Measurements from ENCODE around the gene LARP4B. TPM values are rescaled to one million over a fixed set of nuclear protein-coding genes. Genes with fewer than 3 reads are reported as not detected.
"Not testable (repeated sequence)": the region's sequence is repeated elsewhere in the genome, so short reads cannot be mapped to it uniquely, and the experiment has no call there.

LARP4B gene
- total RNA-seq, 1 donor from 2014 or later, result 59.0 TPM

DNA sequence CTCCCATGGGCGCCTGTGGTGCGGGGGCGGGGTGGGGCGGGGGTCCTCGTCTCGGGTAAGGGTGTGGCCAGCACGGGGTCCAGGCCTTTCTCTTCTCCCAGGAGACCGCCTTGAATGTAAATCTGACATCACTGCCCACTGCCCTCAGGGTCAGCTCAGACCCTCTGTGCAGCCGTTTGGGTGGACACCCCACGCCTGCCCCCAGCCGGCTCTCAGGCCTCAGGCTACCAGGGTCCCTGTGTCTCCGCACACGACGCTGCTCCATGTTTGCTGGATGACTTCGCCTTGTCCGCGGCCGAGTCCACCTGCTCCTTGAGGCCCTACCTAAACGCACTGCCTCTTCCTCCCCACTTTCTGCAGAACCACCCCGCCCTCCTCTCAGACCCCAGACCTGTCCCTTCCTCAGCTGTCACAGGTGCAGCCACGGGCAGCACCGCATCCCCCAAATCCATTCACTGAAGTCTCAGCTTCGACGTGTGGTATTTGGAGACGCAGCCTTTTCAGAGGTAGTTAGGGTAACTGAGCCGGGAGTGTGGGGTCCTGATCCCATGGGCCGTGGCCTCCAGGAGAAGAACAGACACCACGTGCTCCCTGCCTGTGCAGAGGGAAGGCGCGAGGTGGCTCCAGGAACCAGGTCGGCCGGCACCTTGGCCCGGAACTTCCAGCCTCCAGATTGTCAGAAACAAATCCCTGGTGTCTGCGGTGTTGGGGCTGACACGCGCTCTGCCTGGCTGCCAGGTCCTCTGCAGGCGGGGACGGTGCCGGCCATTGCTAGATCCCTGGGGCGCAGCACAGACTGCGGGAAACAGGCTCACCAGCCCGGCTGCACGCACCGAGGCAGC, 144.7 kb downstream of the LARP4B start:
- DNase-seq, result no peak

DNA sequence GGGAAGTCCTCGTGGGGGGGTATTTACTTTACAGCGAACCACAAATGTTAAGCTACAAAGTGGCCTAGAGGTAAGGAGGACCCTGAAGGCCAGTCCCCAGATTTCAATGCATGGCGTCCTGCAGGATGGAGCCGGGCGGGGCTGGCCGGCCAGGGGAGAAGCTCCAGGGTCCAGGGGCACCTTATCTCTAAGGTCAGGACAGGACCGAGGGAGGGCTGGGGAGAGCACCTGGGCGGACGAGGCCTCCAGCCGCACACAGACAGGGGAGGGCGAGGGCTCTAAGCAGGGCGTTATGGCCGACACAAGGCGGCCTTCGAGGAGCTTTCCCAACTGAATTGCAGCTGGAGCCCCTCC, 145.7 kb downstream of the LARP4B start:
- no peak for DNase-seq

DNA sequence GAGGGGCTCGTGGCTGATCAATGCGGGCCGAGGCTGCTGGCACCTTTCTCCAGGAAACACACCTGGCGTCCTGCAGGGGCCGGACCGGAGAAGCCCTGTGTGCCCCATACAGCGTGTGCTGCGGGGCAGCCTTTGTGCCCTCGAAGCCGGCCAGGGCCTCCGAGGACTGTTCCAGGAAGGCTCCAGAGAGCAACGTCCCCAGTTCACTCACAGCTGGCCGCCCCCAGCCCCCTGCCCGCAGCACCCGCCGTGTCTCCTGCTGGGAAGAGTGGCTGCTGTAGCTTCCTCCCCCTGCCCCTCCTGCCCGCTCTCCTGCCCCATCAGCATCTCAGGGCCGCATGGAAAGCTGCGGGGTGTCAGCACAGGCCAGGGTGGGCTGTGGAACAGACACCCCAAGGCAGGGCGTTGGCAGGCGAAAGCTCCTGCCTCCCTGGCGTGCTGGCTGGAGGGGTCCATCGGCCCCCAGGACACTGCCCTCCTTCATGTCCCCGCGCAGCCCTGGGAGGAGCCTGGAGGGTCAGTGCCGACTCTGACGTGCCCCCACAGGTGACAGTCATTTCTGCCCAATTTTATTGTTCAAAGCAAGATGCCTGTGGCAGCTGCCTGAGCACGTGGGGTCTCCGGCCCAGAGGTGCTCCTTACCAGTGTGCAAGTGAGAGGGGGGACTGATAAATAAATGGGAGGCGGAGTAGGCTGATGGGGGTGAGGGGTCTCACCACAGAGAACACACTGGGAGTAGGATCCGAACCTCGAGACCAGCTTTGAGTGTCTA, 146.2 kb downstream of the LARP4B start:
- no peak for DNase-seq

DNA sequence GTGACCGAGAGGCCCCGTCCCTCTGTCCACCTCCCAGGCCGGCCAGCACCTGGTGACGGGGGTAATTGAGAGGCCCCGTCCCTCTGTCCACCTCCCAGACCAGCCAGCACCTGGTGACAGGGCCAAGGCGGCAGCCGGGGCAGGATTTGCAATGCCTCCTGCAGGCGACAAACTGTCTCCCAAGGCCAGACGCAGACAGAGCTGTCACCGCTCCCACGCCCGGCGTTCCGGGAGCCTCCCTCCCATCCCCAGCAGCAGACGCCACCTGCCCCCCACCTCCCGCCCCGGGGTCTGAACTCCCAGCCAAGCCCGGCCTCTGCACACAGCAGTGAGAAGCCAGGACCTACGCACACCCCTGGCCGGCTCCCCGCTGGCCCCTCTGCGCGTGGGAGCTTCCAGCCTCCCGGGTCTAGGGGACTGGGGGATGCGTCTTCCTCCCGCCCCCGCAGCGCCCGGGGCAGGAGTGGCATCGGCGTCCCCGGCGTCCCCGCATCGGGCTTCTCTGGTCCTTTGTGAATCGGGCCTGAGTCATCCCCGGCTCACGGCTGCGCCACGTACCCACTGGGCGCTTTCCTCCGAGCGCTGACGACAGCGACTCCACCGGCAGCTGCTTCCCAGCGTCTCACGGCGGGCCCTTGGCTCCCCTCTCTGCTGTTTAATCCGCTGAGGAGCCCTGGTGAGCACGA, 147.0 kb downstream of the LARP4B start:
- peak; percentile 81 for DNase-seq

DNA sequence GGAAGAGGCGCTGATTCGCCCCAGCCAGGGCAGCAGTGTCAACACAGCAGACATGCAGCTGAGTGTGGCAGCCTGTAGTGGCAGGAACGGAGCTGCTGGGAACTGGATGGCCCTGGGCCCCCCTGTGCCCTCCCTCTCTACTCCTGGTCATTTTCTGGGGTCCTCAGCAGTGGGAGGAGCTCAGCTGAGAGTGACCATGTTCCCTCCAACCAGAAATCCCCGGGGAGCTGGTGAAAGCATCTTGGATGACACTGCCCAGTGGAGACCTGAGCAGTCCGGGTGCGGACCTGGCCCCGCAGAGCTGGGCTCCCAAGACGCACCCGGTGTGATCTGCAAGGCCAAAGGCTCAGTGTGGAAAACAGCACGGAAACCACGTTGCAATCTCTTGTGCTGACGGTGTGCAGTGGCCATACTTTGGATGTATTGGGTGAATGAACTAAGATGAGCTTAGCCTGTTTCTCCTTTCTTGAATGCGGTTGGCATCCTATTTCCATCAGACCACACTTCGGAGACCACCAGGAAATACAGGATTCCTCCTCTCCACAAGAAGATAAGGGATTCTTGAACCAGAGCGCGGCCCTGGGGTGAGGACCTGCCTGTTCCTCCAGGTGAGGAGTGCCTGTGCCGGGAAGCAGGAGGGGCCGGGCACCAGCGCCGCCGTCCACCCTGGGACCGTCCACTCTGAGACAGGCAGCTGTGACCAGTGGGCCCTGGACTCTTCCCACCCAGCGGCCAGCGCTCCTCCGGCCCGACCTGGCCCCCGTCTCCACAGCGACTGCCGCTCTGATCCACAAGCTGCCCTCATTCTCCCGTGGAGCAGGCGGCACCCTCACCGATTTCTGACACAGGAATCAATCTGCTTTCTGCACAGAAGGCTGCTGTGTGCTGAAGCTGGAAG, 148.5 kb downstream of the LARP4B start:
- no peak for DNase-seq

DNA sequence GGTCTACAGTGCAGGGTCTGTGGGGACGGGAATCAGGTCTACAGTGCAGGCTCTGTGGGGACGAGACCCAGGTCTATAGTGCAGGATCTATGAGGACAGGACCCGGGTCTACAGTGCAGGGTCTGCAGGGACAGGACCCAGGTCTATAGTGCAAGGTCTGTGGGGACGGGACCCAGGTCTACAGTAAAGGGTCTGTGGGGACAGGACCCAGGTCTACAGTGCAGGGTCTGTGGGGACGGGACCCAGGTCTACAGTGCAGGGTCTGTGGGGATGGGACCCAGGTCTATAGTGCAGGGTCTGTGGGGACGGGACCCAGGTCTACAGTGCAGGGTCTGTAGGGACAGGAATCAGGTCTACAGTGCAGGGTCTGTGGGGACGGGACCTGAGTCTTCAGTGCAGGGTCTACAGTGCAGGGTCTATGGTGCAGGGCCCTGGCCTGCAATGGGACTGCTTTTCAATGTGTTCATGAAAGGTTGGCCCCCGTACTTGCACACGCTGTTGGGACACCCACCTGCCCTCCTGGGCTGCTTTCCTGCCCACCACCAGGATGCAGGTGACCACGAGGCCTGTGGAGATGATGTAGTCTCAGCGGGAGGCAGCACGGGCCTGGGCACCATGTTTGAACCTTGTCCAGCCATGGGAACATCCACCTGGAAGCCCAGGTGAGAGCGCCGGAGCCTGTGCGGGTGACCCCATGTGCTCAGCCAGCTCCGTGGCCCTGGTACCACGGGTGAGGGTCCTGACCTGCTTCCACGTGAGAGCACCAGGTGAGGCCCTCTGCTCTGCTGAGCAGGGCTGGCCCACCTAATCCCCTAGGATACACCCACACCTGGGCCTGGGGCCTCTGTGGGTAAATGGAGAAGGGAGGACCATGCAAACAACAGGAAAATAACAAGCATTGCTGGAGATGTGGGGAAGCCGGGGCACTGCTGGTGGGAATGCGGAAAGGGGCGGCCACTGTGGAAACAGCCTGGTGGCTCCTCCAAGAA, 150.7 kb downstream of the LARP4B start:
- DNase-seq, result no peak

DNA sequence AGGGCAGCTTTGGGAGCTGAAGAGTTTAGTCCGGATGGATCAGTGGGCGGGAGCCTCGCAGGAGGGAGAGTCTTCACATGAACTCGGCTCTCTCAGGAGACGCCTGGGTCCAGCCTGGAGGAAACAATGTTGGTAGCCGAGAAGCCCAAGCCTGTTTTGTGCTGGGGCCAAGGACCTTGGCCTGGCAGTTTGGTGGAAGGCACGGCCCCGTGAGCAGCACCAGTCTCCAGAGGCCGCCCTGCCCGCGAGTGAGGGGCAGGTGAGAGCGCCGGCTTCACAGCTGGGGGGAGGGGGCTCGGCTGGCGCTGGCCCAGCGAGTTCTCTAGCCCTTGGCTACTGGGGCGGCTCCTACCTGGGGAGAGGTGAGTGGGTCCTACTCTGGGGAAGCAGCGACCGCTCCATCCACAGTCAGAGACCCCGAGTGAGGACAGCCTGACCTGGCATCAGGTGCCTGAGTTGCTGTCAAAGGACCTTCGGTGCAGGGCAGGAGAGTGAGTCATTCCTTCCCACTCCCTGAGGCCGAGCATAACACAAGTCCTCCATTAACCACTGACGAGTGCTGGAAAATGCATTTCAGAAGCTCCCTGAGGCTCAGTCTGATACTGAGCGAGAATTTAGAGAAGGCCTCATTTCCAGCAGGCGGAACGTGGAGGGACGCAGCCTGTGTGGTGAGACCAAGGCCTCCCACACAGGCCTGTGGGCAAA, 152.7 kb downstream of the LARP4B start:
- no peak for DNase-seq

DNA sequence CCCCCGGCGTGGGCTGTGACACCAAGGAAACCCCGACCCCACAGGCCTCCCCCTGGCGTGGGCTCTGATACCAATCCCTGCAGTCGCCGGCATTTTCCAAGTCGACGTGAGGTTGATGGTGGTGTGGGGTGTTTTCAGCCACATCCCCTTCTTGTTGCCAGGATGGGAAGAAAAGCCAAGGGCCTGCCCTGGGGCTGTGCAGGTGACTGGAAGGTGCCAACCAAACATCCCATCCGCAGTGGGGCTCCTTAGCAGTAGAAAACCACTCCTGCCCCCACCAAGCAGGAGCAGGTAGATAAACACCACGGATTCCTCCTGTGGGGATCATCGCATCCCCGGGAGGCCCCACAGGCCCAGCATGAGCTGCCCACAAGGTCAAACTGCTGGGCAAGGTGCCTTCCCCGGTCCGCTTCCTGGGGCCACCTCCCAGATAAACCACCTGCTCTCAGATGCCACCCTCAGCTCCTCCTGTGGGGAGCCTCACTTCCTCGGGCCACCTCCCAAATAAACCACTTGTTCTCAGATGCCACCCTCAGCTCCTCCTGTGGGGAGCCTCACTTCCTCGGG, 153.5 kb downstream of the LARP4B start:
- DNase-seq, result no peak

DNA sequence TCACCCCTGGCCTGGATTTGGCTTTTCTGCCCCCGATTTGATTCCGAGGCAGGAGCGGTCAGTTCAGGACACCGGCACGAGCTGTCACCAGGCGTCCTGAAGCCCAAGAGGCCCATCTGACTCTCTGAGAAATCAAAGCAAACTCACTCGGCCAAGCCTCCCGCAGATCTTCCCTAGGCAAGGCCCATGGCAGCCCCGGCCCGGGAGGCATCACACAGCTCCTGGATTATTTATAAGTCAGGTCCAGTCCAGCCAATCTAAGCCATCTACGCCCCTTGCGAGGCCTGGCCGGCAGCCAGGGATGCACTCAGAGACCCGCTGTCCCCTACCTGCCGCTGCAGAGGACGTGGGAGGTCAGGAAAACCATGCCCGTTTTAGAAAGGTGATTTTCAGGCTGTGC, 154.7 kb downstream of the LARP4B start:
- no peak for DNase-seq

DNA sequence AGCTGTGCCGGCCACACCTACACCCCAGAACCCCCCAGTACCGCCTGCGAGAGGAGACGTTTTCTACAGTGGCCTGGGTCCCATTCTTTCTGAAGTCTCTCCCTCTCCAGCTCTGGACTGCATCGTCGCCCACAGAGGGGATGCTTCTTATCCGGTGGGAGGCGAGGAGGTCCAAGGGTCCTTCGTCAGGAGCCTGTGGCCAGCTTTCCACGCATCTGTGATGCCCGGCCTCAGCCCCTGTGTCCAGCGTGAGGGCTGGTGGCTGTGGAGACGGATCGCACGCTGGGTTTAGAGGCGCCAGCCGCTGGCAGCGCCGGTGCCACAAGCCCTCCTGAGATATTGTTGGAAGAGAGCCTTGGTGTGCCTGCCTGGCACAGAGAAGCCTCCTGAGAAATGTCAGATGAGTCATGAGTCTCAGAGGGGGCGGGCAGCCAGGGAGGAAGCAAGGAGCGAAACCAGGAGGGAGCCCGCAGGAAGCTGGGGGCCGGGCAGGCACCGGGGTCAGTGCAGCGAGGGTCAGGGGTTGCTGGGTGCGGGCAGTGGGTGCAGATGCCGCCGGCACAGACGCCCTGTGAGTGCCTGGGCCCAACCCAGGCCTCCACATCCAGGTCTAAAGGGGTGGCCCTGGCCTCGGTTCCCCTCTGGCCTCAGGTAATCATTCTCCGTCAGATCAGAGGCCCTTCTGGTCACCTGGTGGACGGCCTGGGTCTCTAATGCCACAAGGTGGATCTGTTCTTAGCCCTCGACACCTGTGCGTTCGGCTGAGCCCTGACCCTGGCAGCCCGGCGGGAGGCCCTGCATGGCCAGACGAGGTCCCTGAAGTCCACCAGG, 156.0 kb downstream of the LARP4B start:
- DNase-seq, result no peak

DNA sequence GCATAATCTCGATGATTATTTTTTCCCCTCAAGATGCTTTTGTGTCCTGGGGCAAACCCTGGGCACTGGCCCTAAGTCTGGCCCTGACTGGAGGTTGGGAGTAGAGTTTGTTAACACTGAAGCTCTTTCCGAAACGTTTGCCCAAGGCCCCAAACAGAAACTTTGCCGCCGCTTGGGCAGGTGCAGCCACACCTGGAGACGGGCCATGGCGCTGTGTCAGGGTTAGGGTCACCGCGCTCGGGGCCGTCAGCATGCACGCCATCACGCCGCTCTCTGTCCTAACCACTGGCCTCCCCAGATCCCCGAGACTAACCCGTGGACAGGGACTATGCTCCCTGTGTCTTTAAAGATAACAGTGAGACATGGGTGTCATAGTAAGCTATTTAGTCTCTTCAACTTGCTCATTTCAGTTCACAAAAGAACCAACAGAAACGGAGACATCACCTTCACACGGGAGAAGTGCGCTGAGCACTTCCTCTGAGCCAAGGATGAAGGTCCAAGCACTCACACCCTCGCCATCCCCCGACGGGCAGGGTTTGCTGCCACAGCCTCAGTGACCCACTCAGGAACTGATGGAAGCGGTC, 156.8 kb downstream of the LARP4B start:
- no peak for DNase-seq

DNA sequence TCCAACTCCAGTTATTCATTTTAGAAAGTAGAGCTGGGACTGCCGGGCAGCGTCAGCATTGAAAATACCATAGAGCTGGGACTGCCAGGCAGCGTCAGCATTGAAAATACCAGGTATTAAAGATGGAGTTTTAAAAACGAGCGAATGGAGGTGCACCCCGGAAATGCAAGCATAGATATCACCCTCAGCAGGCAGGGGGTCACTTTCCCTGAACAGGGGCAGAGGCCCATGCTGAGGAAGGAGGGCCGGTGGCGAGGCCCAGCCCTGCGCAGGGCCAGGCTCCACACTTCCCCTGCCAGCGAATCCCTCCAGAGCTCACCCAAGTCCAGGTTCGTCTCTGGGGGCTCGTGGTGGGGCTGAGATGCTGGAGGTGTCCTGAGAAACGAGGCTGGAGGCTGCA, 157.3 kb downstream of the LARP4B start:
- no peak for DNase-seq

DNA sequence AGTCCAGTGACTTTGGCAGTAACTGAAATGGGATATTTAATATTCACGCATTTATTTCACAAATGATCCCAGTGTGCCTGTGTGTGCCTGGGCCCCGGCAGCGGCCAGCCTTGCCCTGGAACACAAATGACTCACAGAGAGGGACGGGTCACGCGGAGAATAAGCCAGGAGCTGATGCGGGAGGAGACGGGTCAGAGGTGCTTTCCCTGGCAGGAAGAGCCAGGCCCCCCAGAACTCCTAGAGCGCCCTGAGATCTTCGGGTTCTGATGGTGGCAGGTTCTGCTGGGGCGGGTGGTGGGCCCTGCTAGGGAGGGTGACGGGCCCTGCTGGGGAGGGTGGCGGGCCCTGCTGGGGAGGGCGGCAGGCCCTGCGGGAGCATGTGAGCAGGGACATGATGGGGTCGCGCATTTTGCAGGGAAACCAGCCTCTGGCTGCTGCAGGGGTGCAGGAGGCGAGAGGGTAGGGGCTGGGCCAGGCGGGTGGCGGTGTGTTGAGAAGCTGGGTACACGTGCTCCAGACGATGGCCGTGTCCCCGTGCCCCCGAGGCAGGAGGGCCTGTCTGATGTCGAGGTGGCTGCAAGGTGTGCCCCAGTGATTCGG, 157.8 kb downstream of the LARP4B start:
- DNase-seq, result no peak

DNA sequence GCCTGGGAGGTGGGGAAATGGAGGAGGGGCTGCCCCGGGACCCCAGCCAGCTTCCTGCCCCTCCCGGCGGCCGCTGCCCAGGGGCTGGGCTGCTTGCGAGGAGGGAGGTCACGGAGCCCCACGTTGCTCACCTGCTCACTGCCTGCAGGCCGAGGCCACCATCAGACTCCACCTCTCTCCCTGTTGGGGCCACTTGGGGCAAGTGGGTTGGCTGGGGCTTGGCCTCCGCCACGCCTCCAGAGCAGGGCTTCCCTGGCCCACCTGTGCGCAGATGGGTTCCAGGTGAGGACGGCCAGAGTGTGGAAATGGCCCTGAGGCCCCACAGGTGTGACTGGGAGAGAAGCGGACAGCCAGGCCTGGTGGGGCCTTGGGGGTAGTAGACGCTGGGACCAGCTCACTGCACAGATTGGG, 159.3 kb downstream of the LARP4B start:
- no peak for DNase-seq

DNA sequence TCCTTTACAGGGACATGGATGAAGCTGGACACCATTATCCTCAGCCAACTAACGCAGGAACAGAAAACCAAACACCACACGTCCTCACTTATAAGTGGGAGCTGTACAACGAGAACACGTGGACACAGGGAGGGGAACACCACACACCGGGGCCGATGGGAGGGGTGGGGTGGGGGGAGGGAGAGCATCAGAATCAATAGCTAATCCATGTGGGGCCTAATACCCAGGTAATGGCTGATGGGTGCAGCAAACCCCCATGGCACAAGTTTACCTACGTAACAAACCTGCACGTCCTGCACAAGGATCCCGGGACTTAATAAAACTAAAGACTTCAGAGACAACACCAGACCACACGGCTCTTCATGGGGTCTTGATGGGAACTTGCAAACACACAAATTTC, 159.9 kb downstream of the LARP4B start:
- no peak for DNase-seq

DNA sequence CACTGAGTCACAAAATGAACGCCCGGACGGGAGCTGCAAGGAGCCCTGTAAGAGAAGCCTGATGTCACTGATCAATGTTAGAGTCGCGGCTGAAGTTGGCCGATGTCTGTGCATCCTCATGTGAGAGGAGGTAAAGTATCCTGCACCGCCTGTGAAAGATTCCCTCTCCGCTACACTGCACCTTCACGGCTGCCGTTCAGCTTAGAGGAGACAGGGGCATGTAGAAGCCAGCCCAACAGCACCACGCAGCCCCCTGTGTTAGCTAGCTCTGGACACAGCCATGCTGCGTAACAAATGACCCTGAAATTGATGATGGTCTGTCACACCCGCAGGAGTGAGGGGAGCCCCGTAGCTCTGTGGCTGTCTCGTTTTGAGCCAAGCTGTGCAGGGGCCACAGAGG, 160.5 kb downstream of the LARP4B start:
- DNase-seq, result no peak

DNA sequence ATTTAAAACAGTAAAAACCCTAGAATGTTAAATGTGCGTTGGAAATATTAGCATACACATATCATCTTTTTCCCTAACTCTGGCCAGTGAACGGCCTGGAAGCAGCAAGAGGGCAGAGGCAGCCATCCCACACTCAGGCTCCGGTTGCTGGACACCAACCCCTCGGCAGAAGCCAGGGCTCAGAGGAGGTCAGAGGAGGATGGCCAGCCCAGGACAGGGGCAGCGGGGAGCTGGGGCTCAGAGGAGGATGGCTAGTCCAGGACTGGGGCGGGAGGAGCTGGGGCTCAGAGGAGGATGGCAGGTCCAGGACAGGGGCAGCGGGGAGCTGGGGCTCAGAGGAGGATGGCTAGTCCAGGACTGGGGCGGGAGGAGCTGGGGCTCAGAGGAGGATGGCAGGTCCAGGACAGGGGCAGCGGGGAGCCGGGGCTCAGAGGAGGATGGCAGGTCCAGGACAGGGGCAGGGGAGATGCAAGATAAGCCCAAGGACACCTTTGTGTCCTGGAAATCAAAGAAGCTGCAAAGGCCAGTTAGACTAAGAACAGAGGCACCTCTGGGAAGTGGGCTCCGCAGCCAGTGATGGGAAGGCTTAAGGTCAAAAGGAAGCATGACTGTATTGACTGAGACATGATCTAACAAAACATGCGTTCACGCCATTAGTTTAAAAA, 161.3 kb downstream of the LARP4B start:
- DNase-seq, result not testable (repeated sequence)
